GM21619 (cell line): ENCODE data around the gene BOLA3.
A peak's percentile ranks its signal among the peaks of the same experiment; 100 is the strongest.
"Not testable (repeated sequence)": the region's sequence is repeated elsewhere in the genome, so short reads cannot be mapped to it uniquely, and the experiment has no call there.

Experiments
- ATAC-seq: cut with Tn5 transposase; IDR thresholded peaks from one replicate; pipeline ENCODE4 v1.9.1; 2021; ENCODE audit not compliant: unreplicated experiment

Gene BOLA3

GRCh38 chr2:74147727-74148456 lies at the start of gene BOLA3:
TSS of gene BOLA3 (minus strand) at chr2:74147912. CDS start at chr2:74147874, 38 bp downstream.
- peak; percentile 88 for ATAC-seq

GRCh38 chr2:74197049-74197448 lies 49.3 kb upstream of the BOLA3 start:
- no peak for ATAC-seq

- ATAC-seq: no peak
Observed at GRCh38 chr2:74194799-74195198, 47.1 kb upstream of the BOLA3 start.

- no peak for ATAC-seq
Observed at GRCh38 chr2:74191596-74192380, 44.1 kb upstream of the BOLA3 start.

- ATAC-seq: no peak
Observed at GRCh38 chr2:74188696-74189095, 41.0 kb upstream of the BOLA3 start.

- ATAC-seq: no peak
Observed at GRCh38 chr2:74188018-74188601, 40.4 kb upstream of the BOLA3 start.

- ATAC-seq: not testable (repeated sequence)
Observed at GRCh38 chr2:74186706-74187105, 39.0 kb upstream of the BOLA3 start.

- ATAC-seq: peak; percentile 59
Observed at GRCh38 chr2:74186038-74186437, 38.3 kb upstream of the BOLA3 start.

GRCh38 chr2:74183878-74184277 lies 36.2 kb upstream of the BOLA3 start:
- no peak for ATAC-seq

GRCh38 chr2:74181739-74182138 lies 34.0 kb upstream of the BOLA3 start:
- ATAC-seq: no peak

GRCh38 chr2:74179063-74179865 lies 31.6 kb upstream of the BOLA3 start:
- ATAC-seq: peak; percentile 9

GRCh38 chr2:74178211-74179062 lies 30.7 kb upstream of the BOLA3 start, which contains the start of gene MOB1A:
TSS of gene MOB1A (minus strand) at chr2:74178879. CDS start at chr2:74178674, 205 bp downstream.
- peak; percentile 81 for ATAC-seq

GRCh38 chr2:74177696-74178095 lies 30.0 kb upstream of the BOLA3 start:
- no peak for ATAC-seq

- ATAC-seq: no peak
Observed at GRCh38 chr2:74174909-74175308, 27.2 kb upstream of the BOLA3 start.

- no peak for ATAC-seq
Observed at GRCh38 chr2:74168739-74169138, 21.0 kb upstream of the BOLA3 start.

GRCh38 chr2:74164761-74165160 lies 17.0 kb upstream of the BOLA3 start:
- no peak for ATAC-seq

GRCh38 chr2:74162951-74163350 lies 15.2 kb upstream of the BOLA3 start:
- ATAC-seq: no peak

GRCh38 chr2:74155830-74156229 lies 8.1 kb upstream of the BOLA3 start:
- ATAC-seq: no peak

- no peak for ATAC-seq
Observed at GRCh38 chr2:74152954-74153353, 5.2 kb upstream of the BOLA3 start.
